Neural progenitor cell (in vitro differentiated cells): ENCODE results near the gene HOXB7. TPM values are rescaled to one million over a fixed set of nuclear protein-coding genes. Genes with fewer than 3 reads are reported as not detected.

ENCODE experiments used
- DNase-seq: peaks from one replicate; pipeline ENCODE4 v3.0.0-alpha.2; 2016; ENCODE audit warnings: low spot score
- H2AFZ ChIP-seq: fragments of 200-600 bp; sonication (generic); replicated peaks from 2 replicates; pipeline ENCODE4 v1.6.1; 2016; ENCODE audit warnings: antibody characterized with exemption
- H3F3A ChIP-seq: fragments of 200-600 bp; sonication (generic); 2 replicates; pipeline ENCODE4 v1.6.1; 2016; ENCODE audit warnings: antibody characterized with exemption, low read depth
- H3K27ac ChIP-seq: fragments of 200-600 bp; sonication (generic); 2 replicates; pipeline ENCODE4 v1.5.1; 2016; ENCODE audit warnings: mild to moderate bottlenecking
- H3K27me3 ChIP-seq: fragments of 200-600 bp; sonication (generic); 2 replicates; pipeline ENCODE4 v1.6.1; 2016; ENCODE audit warnings: mild to moderate bottlenecking, moderate library complexity
- H3K36me3 ChIP-seq: fragments of 200-600 bp; sonication (generic); 2 replicates; pipeline ENCODE4 v1.5.1; 2016
- H3K4me1 ChIP-seq: fragments of 200-600 bp; sonication (generic); 2 replicates; pipeline ENCODE4 v1.6.1; 2016; ENCODE audit warnings: mixed run types
- H3K4me2 ChIP-seq: fragments of 200-600 bp; sonication (generic); 2 replicates; pipeline ENCODE4 v1.6.1; 2016
- H3K4me3 ChIP-seq: fragments of 200-600 bp; sonication (generic); 2 replicates; pipeline ENCODE4 v1.5.1; 2016
- H3K79me2 ChIP-seq: fragments of 200-600 bp; sonication (generic); 2 replicates; pipeline ENCODE4 v1.6.1; 2016; ENCODE audit warnings: low read depth
- H3K9ac ChIP-seq: fragments of 200-600 bp; sonication (generic); 2 replicates; pipeline ENCODE4 v1.6.1; 2016
- H3K9me3 ChIP-seq: fragments of 200-600 bp; sonication (generic); 2 replicates; pipeline ENCODE4 v1.5.1; 2016; ENCODE audit warnings: low read depth
- H4K20me1 ChIP-seq: fragments of 200-600 bp; sonication (generic); 2 replicates; pipeline ENCODE4 v1.6.1; 2016; ENCODE audit warnings: low read depth
- H3K27ac Mint-ChIP-seq: 3 replicates; pipeline ENCODE4 v1.8.0; 2021; ENCODE audit warnings: mixed read lengths
- H3K27me3 Mint-ChIP-seq: 2 replicates; pipeline ENCODE4 v1.8.0; 2022; ENCODE audit warnings: low read depth, mild to moderate bottlenecking, inconsistent platforms, moderate library complexity, mixed read lengths; ENCODE audit not compliant: insufficient read depth
- H3K36me3 Mint-ChIP-seq: 3 replicates; pipeline ENCODE4 v1.8.0; 2021; ENCODE audit warnings: mixed read lengths
- H3K4me1 Mint-ChIP-seq: 3 replicates; pipeline ENCODE4 v1.8.0; 2021; ENCODE audit warnings: mixed read lengths
- H3K4me3 Mint-ChIP-seq: 3 replicates; pipeline ENCODE4 v1.8.0; 2021; ENCODE audit warnings: mild to moderate bottlenecking, moderate library complexity, mixed read lengths
- H3K9me3 Mint-ChIP-seq: 3 replicates; pipeline ENCODE4 v1.8.0; 2020; ENCODE audit warnings: mixed read lengths
- CTCF ChIP-seq: fragments of 200-600 bp; sonication (generic); IDR thresholded peaks from 2 replicates; pipeline ENCODE4 v1.5.1; 2017; ENCODE audit warnings: antibody characterized with exemption, mild to moderate bottlenecking
- EZH2 ChIP-seq: fragments of 200-600 bp; sonication (generic); IDR thresholded peaks from 2 replicates; pipeline ENCODE4 v1.6.1; 2017; ENCODE audit warnings: antibody characterized with exemption, mild to moderate bottlenecking, moderate library complexity
- EZH2phosphoT487 ChIP-seq: fragments of 200-600 bp; sonication (generic); IDR thresholded peaks from 2 replicates; pipeline ENCODE4 v1.6.1; 2017; ENCODE audit warnings: antibody characterized with exemption
- total RNA-seq: library from RNA; depleted of rRNA; stranded (reverse); fragments of >200 nt; gene quantifications from 2 replicates; pipeline ENCODE4 v1.2.3, GENCODE V29; 2015; ENCODE audit warnings: low replicate concordance

Gene HOXB7
- total RNA-seq, 1 donor from 2014 or later: not detected

GRCh38 chr17:48571826-48572417 lies 38.9 kb downstream of the HOXB7 start:
- Histone ChIP-seq H3K79me2 (no peaks in the 10 kb centered on the region), H4K20me1 (peaks cover 98% of the 10 kb centered on the region), H3K4me2 (no peak overlapping the region), H3K9me3 (no peaks in the 10 kb centered on the region), H3K4me3 (no peak overlapping the region), H3K9ac (no peak overlapping the region), H3K27me3 (peaks cover 100% of the 10 kb centered on the region), H2AFZ (no peak overlapping the region), H3K27ac (no peak overlapping the region), H3F3A (no peaks in the 10 kb centered on the region), H3K4me1 (no peaks in the 10 kb centered on the region), H3K36me3 (no peaks in the 10 kb centered on the region)
- TF ChIP-seq CTCF (no peak), EZH2phosphoT487 (no peak), EZH2 (no peak)
- Mint-ChIP-seq H3K27me3 (peaks cover 46% of the 10 kb centered on the region), H3K9me3 (peaks cover 2% of the 10 kb centered on the region), H3K27ac (no peak overlapping the region), H3K4me1 (no peaks in the 10 kb centered on the region), H3K4me3 (no peak overlapping the region), H3K36me3 (no peaks in the 10 kb centered on the region)
- DNase-seq: no peak

GRCh38 chr17:48571024-48571818 lies 39.6 kb downstream of the HOXB7 start:
- no peak for TF ChIP-seq CTCF
- peak; percentile 48 for TF ChIP-seq EZH2phosphoT487
- peak; percentile 85 for TF ChIP-seq EZH2
- Histone ChIP-seq H3K27ac (no peak overlapping the region), H3K27me3 (peaks cover 100% of the 10 kb centered on the region), H3K9me3 (no peaks in the 10 kb centered on the region), H3K9ac (no peak overlapping the region), H3K4me1 (no peaks in the 10 kb centered on the region), H3K4me2 (no peak overlapping the region), H3F3A (no peaks in the 10 kb centered on the region), H3K79me2 (no peaks in the 10 kb centered on the region), H3K36me3 (no peaks in the 10 kb centered on the region), H3K4me3 (no peak overlapping the region), H2AFZ (no peak overlapping the region), H4K20me1 (peaks cover 98% of the 10 kb centered on the region)
- H3K36me3 Mint-ChIP-seq: no peaks in the 10 kb centered on the region
- H3K27ac Mint-ChIP-seq: no peak overlapping the region
- peaks cover 41% of the 10 kb centered on the region for H3K27me3 Mint-ChIP-seq
- DNase-seq: no peak
- H3K9me3 Mint-ChIP-seq: peaks cover 2% of the 10 kb centered on the region
- no peak overlapping the region for H3K4me3 Mint-ChIP-seq
- no peaks in the 10 kb centered on the region for H3K4me1 Mint-ChIP-seq

- H2AFZ ChIP-seq: no peak overlapping the region
- peaks cover 34% of the 10 kb centered on the region for H3K27me3 Mint-ChIP-seq
- H3K27ac Mint-ChIP-seq: no peak overlapping the region
- no peaks in the 10 kb centered on the region for H3K4me1 ChIP-seq
- TF ChIP-seq EZH2phosphoT487 (peak; percentile 84), CTCF (no peak), EZH2 (peak; percentile 95)
- H3K27me3 ChIP-seq: peaks cover 100% of the 10 kb centered on the region
- H3K36me3 ChIP-seq: no peaks in the 10 kb centered on the region
- no peaks in the 10 kb centered on the region for H3K36me3 Mint-ChIP-seq
- H3K4me3 ChIP-seq: no peak overlapping the region
- H4K20me1 ChIP-seq: peaks cover 98% of the 10 kb centered on the region
- no peaks in the 10 kb centered on the region for H3K79me2 ChIP-seq
- no peak overlapping the region for H3K4me3 Mint-ChIP-seq
- H3K4me1 Mint-ChIP-seq: no peaks in the 10 kb centered on the region
- H3K27ac ChIP-seq: no peak overlapping the region
- no peak for DNase-seq
- H3K9me3 ChIP-seq: no peaks in the 10 kb centered on the region
- no peak overlapping the region for H3K4me2 ChIP-seq
- H3F3A ChIP-seq: no peaks in the 10 kb centered on the region
- peaks cover 2% of the 10 kb centered on the region for H3K9me3 Mint-ChIP-seq
- H3K9ac ChIP-seq: no peak overlapping the region
Measured at GRCh38 chr17:48570325-48571023, 40.3 kb downstream of the HOXB7 start.
